Measurements from ENCODE around the gene RPRD2. TPM values are rescaled to one million over a fixed set of nuclear protein-coding genes. Genes with fewer than 3 reads are reported as not detected.
A peak's percentile ranks its signal among the peaks of the same experiment; 100 is the strongest.

RPRD2 gene
- total and polyA plus RNA-seq, 9 of the 15 experiments (the other 6 are each of a cell fraction or from before 2014, with no cell fraction given) = 1.5 to 21.6 (median 7.7) TPM

GRCh38 chr1:150363426-150364230 is at the start of gene RPRD2 (continued):
- TF ChIP-seq CHD7 (IDR thresholded peaks at IDR 0.05; ENCODE audit: low read depth, low read length) (no peak), POLR2A (conservative IDR thresholded peaks at IDR 0.05) (peak; percentile 96), CEBPZ (IDR thresholded peaks at IDR 0.05; ENCODE audit: borderline replicate concordance, low read depth, low read length) (no peak), COPS2 (conservative IDR thresholded peaks at IDR 0.05) (no peak), TFAM (CRISPR knock-in tag; conservative IDR thresholded peaks at IDR 0.05) (no peak), CBFB (CRISPR knock-in tag; IDR thresholded peaks at IDR 0.05) (no peak), ZNF263 (CRISPR knock-in tag; IDR thresholded peaks at IDR 0.05; ENCODE audit: borderline replicate concordance) (no peak; the same call in 1 of the 2 replicates), YBX1 (IDR thresholded peaks at IDR 0.05) (no peak), L3MBTL2 (IDR thresholded peaks at IDR 0.05) (peak; percentile 96), BCL6 (CRISPR knock-in tag; IDR thresholded peaks at IDR 0.05) (no peak), ZNF780A (CRISPR knock-in tag; IDR thresholded peaks at IDR 0.05) (no peak), E2F3 (CRISPR knock-in tag; IDR thresholded peaks at IDR 0.05) (0 out of 2 replicates have a peak, but pooled peaks have one; percentile 54), MCM3 (IDR thresholded peaks at IDR 0.05) (no peak), EGR1 (conservative IDR thresholded peaks at IDR 0.05) (no peak), ADNP (tag; IDR thresholded peaks at IDR 0.05) (no peak)
